K562 (cell line): ENCODE measurements around the gene TSHB. TPM values are rescaled to one million over a fixed set of nuclear protein-coding genes. Genes with fewer than 3 reads are reported as not detected.

ENCODE experiments used
- ATAC-seq: fragments of 200-7000 bp; cut with Tn5 transposase; 3 replicates; pipeline ENCODE4 v1.9.1; 2020; ENCODE audit warnings: moderate library complexity
- BruUV-seq: library from RNA; stranded (reverse); fragments of 400-500 nt; replicated peaks from 2 replicates; lab custom pipeline; 2021; lab: Mats Ljungman, UMichigan
- CTCF ChIA-PET: fragments of 300-600 bp; formaldehyde crosslinking; extraction: SDS; loops from one replicate; lab custom pipeline; 2021; ENCODE audit warnings: low intra/inter-chr PET ratio; lab: Yijun Ruan, JAX
- POLR2A ChIA-PET: fragments of 300-600, 350-650 bp; sonication (Branson Sonifier 250); formaldehyde crosslinking; extraction: SDS; loops from one replicate; lab custom pipeline; 2021; ENCODE audit warnings: antibody characterized with exemption, inconsistent platforms; lab: Yijun Ruan, JAX
- DNase-seq, 4 experiments: peaks; one replicate each; pipeline versions ENCODE4 v3.0.0 to v3.0.0-alpha.2; 2011 to 2018; ENCODE audit warnings: low spot score in 3 of 4, mixed read lengths in 3 of 4; ENCODE audit errors: extremely low read depth in 1 of 4
- FAIRE-seq: peaks from 2 replicates; lab custom pipeline; 2011; peaks lifted over from hg19 to GRCh38; lab: Jason Lieb, UNC
- H2AFZ ChIP-seq: 2 replicates; pipeline ENCODE4 v1.6.0; 2011; ENCODE audit warnings: low read depth, low read length, control low read depth, inconsistent platforms
- H3K27ac ChIP-seq: fragments of 200-600 bp; 3 replicates; pipeline ENCODE4 v1.8.0; 2011; ENCODE audit warnings: low read depth, mild to moderate bottlenecking, control low read depth, inconsistent platforms, low read length, moderate library complexity, mixed read lengths; ENCODE audit errors: extremely low read depth
- H3K27me3 ChIP-seq, 2 experiments: fragments of 300-600 bp in 1 of 2; 2 replicates in 1 of 2; 3 replicates in 1 of 2; pipeline versions ENCODE4 v1.6.0 to v1.8.0; 2011; ENCODE audit warnings: inconsistent platforms in 2 of 2, low read length in 2 of 2, mild to moderate bottlenecking in 1 of 2, mixed read lengths in 1 of 2, moderate library complexity in 1 of 2; ENCODE audit not compliant: control insufficient read depth in 2 of 2, insufficient read depth in 2 of 2
- H3K36me3 ChIP-seq: fragments of 300-600 bp; 3 replicates; pipeline ENCODE4 v1.8.0; 2011; ENCODE audit warnings: mild to moderate bottlenecking, low read length, inconsistent platforms; ENCODE audit not compliant: control insufficient read depth, insufficient read depth
- H3K4me1 ChIP-seq, 2 experiments: fragments of 200-600 bp in 1 of 2; replicated peaks in 1 of 2; 2 replicates in 1 of 2; 3 replicates in 1 of 2; pipeline versions ENCODE4 v1.5.1 to v1.8.0; 2011; ENCODE audit warnings: inconsistent platforms in 2 of 2, low read length in 2 of 2, mild to moderate bottlenecking in 1 of 2, mixed read lengths in 1 of 2, moderate library complexity in 1 of 2; ENCODE audit not compliant: control insufficient read depth in 2 of 2, insufficient read depth in 2 of 2
- H3K4me2 ChIP-seq: 2 replicates; pipeline ENCODE4 v1.6.1; 2011; ENCODE audit warnings: low read length, control low read depth, inconsistent platforms, mixed read lengths; ENCODE audit not compliant: insufficient read depth
- H3K4me3 ChIP-seq: fragments of 200-600 bp; sonication (generic), shearing (Covaris generic); 2 replicates; pipeline ENCODE4 v1.5.1; 2016; ENCODE audit warnings: control low read depth, inconsistent platforms
- H3K79me2 ChIP-seq: fragments of 200-600 bp; 3 replicates; pipeline ENCODE4 v1.8.0; 2011; ENCODE audit warnings: low read length, inconsistent platforms; ENCODE audit not compliant: control insufficient read depth, insufficient read depth
- H3K9ac ChIP-seq, 2 experiments: 2 replicates each; pipeline versions ENCODE4 v1.6.0 to v1.6.1; 2011; ENCODE audit warnings: low read depth in 2 of 2, low read length in 2 of 2, control low read depth in 1 of 2, inconsistent platforms in 1 of 2, mild to moderate bottlenecking in 1 of 2, mixed read lengths in 1 of 2; ENCODE audit not compliant: insufficient read depth in 1 of 2
- H3K9me1 ChIP-seq: one replicate; pipeline ENCODE4 v1.6.0; 2011; ENCODE audit warnings: inconsistent platforms, mild to moderate bottlenecking, low read length, moderate library complexity; ENCODE audit not compliant: control insufficient read depth, insufficient read depth
- H3K9me3 ChIP-seq: replicated peaks from 2 replicates; pipeline ENCODE4 v1.5.1; 2011; ENCODE audit warnings: low read depth, low read length, inconsistent platforms; ENCODE audit not compliant: control insufficient read depth, insufficient read depth
- H4K20me1 ChIP-seq: replicated peaks from 2 replicates; pipeline ENCODE4 v1.6.1; 2011; ENCODE audit warnings: low read length, inconsistent platforms, mixed read lengths; ENCODE audit not compliant: control insufficient read depth, insufficient read depth
- ELK3 ChIP-seq: fragments of 450-650 bp; formaldehyde crosslinking; IDR thresholded peaks from 2 replicates; pipeline ENCODE4 v1.4.0; 2020; ENCODE audit warnings: mild to moderate bottlenecking
- GMEB1 ChIP-seq: fragments of 250-450 bp; sonication (Bioruptor Pico); IDR thresholded peaks from 2 replicates; pipeline ENCODE4 v1.4.0; 2020; ENCODE audit warnings: mild to moderate bottlenecking
- NRF1 ChIP-seq, 2 experiments: fragments of 450-650 bp; IDR thresholded peaks in 1 of 2; conservative IDR thresholded peaks in 1 of 2; 2 replicates each; pipeline ENCODE4 v1.6.1; 2014; ENCODE audit warnings: mild to moderate bottlenecking in 2 of 2
- RERE ChIP-seq: sonication (generic); formaldehyde crosslinking; IDR thresholded peaks from 2 replicates; pipeline ENCODE4 v1.8.0; 2023; ENCODE audit warnings: missing genetic modification reagents, mild to moderate bottlenecking, borderline replicate concordance
- ZNF274 ChIP-seq: IDR thresholded peaks from 2 replicates; pipeline ENCODE4 v1.6.1; 2011; ENCODE audit warnings: low read depth, mild to moderate bottlenecking, low read length, moderate library complexity, borderline replicate concordance
- ZNF561 ChIP-seq: fragments of 450-650 bp; formaldehyde crosslinking; conservative IDR thresholded peaks from 2 replicates; pipeline ENCODE4 v1.4.0; 2020; ENCODE audit warnings: mild to moderate bottlenecking, moderate library complexity
- WGBS: fragments of 100-300 bp; shearing (Covaris generic); methylation state at CpG from one replicate; pipeline ENCODE4 v1.1.6; 2016; ENCODE audit warnings: low coverage, mixed read lengths; ENCODE audit not compliant: insufficient coverage; ENCODE audit errors: missing lambda C conversion rate; 5-methylcytosine and 5-hydroxymethylcytosine counted together
- in situ Hi-C: fragments of 300-500 bp; cut with MboI; formaldehyde crosslinking; loops from 4 replicates; pipeline ENCODE4 v1.15.0; 2018; ENCODE audit warnings: inconsistent platforms, mixed read lengths
- intact Hi-C: fragments of 100-400 bp; cut with micrococcal nuclease; formaldehyde crosslinking; loops from 2 replicates; pipeline ENCODE4 v1.14.2; 2022
- polyA plus RNA-seq, 8 experiments: library from polyadenylated mRNA; depleted of rRNA in 4 of 8; stranded (reverse) in 5 of 8; unstranded in 3 of 8; fragments of >200 nt; fragmentation: Nextera tagmentation in 2 of 8; fragmentation: Illumina TruSeq in 1 of 8; extraction: Ambion mirVana in 2 of 8; extraction: Trizol in 1 of 8; gene quantifications; 2 replicates each; pipeline versions ENCODE4 v1.2.1 to v1.2.3, GENCODE V29; 2011 to 2014; ENCODE audit warnings: inconsistent platforms in 1 of 8, missing spikeins in 1 of 8
- total RNA-seq, 7 experiments: library from RNA; depleted of rRNA in 6 of 7; stranded (reverse); fragments of >200 nt in 6 of 7; fragmentation: Illumina TruSeq in 2 of 7; extraction: Trizol in 2 of 7; gene quantifications; 2 replicates each; pipeline versions ENCODE4 v1.2.1 to v1.2.3, GENCODE V29; 2011 to 2021; ENCODE audit warnings: low replicate concordance in 1 of 7

The TSHB gene
- total and polyA plus RNA-seq, 9 of the 15 experiments (the other 6 are each of a cell fraction or from before 2014, with no cell fraction given) = not detected

DNA sequence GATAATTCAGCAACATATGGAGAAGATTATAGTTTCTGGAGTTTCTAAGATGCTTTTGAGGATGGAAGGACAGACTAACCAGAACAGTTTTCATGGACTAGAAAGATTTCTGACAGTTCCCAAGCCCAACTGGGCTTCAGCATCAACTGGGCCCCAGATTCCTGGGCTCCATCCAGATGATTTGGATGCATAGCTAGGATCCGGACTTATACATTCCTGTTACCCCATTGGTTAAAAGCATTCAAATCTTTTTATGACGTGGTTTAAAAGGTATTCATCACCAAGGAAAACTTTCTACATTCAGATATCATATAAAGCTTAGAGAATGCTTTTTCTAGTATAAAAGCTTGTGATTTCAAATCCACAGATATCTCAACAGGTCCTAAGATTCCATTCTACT lies 29.7 kb downstream of the TSHB start:
- no peak overlapping the region for H3K9ac ChIP-seq
- in situ Hi-C loops = loop anchor here (25.0 kb wide), 1 partner anchor 1072 kb away; the partner anchor contains the start of gene OLFML3
- no peaks in the 10 kb centered on the region; the same call in 1 of the 2 replicates for H4K20me1 ChIP-seq
- H3K4me1 ChIP-seq = no peaks in the 10 kb centered on the region
- DNase-seq = no peak
- BruUV-seq = no TSS peak
- no peak overlapping the region for H3K4me3 ChIP-seq
- 0% methylated on average over 2 of the region's 2 CpGs for WGBS
- intact Hi-C loops = no loop called here
- no peaks in the 10 kb centered on the region for H3K36me3 ChIP-seq
- ATAC-seq = no peak
- TF ChIP-seq NRF1 (conservative IDR thresholded peaks at IDR 0.05 in 1 of 2, IDR thresholded peaks at IDR 0.05 in 1 of 2) (no peak), RERE (CRISPR knock-in tag) (no peak), GMEB1 (CRISPR knock-in tag) (no peak), ZNF561 (CRISPR knock-in tag) (no peak), ELK3 (CRISPR knock-in tag) (no peak), ZNF274 (no peak)
- ChIA-PET POLR2A (no interaction called here), CTCF (no interaction called here)
- H3K79me2 ChIP-seq = no peaks in the 10 kb centered on the region
- H3K27me3 ChIP-seq = peaks cover 6 to 12% of the 10 kb centered on the region in 2 experiments; a peak in 3 of 5 replicates
- H3K9me1 ChIP-seq = no peaks in the 10 kb centered on the region
- no peak for FAIRE-seq
- no peak overlapping the region for H3K4me2 ChIP-seq
- H3K9me3 ChIP-seq = no peaks in the 10 kb centered on the region
- H2AFZ ChIP-seq = no peak overlapping the region
- no peak overlapping the region for H3K27ac ChIP-seq
